ENCODE data around the gene ZNF692. TPM values are rescaled to one million over a fixed set of nuclear protein-coding genes. Genes with fewer than 3 reads are reported as not detected.

Gene ZNF692
- total RNA-seq, 1 donor from 2014 or later = 60.2 TPM

- H3K4me3 Mint-ChIP-seq (ENCODE audit: unreplicated experiment) = no peak overlapping the region
- no peak for TF ChIP-seq CTCF (IDR thresholded peaks at IDR 0.05; ENCODE audit: partially characterized antibody, unreplicated experiment)
- no peak for DNase-seq
- H3K27ac Mint-ChIP-seq (ENCODE audit: unreplicated experiment) = no peak overlapping the region
- peaks cover 2% of the 10 kb centered on the region for H3K9me3 Mint-ChIP-seq (ENCODE audit: unreplicated experiment)
- peaks cover 13% of the 10 kb centered on the region for H3K36me3 Mint-ChIP-seq (ENCODE audit: unreplicated experiment)
- H3K4me1 Mint-ChIP-seq (ENCODE audit: low read depth, unreplicated experiment) = no peaks in the 10 kb centered on the region
- peaks cover 10% of the 10 kb centered on the region for H3K27me3 Mint-ChIP-seq (ENCODE audit: unreplicated experiment)
These were observed 8.8 kb downstream of the ZNF692 start for GRCh38 chr1:248850124-248850523.

- H3K36me3 Mint-ChIP-seq (ENCODE audit: unreplicated experiment) = peaks cover 10% of the 10 kb centered on the region
- H3K9me3 Mint-ChIP-seq (ENCODE audit: unreplicated experiment) = peaks cover 2% of the 10 kb centered on the region
- peaks cover 10% of the 10 kb centered on the region for H3K27me3 Mint-ChIP-seq (ENCODE audit: unreplicated experiment)
- no peaks in the 10 kb centered on the region for H3K4me1 Mint-ChIP-seq (ENCODE audit: low read depth, unreplicated experiment)
- no peak for TF ChIP-seq CTCF (IDR thresholded peaks at IDR 0.05; ENCODE audit: partially characterized antibody, unreplicated experiment)
- no peak overlapping the region for H3K27ac Mint-ChIP-seq (ENCODE audit: unreplicated experiment)
- H3K4me3 Mint-ChIP-seq (ENCODE audit: unreplicated experiment) = no peak overlapping the region
- no peak for DNase-seq
These were observed 9.2 kb downstream of the ZNF692 start for GRCh38 chr1:248849637-248850036.

- H3K27me3 Mint-ChIP-seq (ENCODE audit: unreplicated experiment) = peaks cover 10% of the 10 kb centered on the region
- peak overlapping the region; percentile 37 for H3K4me3 Mint-ChIP-seq (ENCODE audit: unreplicated experiment)
- H3K4me1 Mint-ChIP-seq (ENCODE audit: low read depth, unreplicated experiment) = no peaks in the 10 kb centered on the region
- H3K9me3 Mint-ChIP-seq (ENCODE audit: unreplicated experiment) = peaks cover under 1% of the 10 kb centered on the region
- peaks cover 5% of the 10 kb centered on the region for H3K36me3 Mint-ChIP-seq (ENCODE audit: unreplicated experiment)
- TF ChIP-seq CTCF (IDR thresholded peaks at IDR 0.05; ENCODE audit: partially characterized antibody, unreplicated experiment) = no peak
- DNase-seq = no peak
- no peak overlapping the region for H3K27ac Mint-ChIP-seq (ENCODE audit: unreplicated experiment)
These were observed 9.7 kb downstream of the ZNF692 start for GRCh38 chr1:248849152-248849551.

GRCh38 chr1:248848602-248849001 is 10.3 kb downstream of the ZNF692 start:
- Mint-ChIP-seq H3K27me3 (ENCODE audit: unreplicated experiment) (peaks cover 10% of the 10 kb centered on the region), H3K27ac (ENCODE audit: unreplicated experiment) (no peak overlapping the region), H3K9me3 (ENCODE audit: unreplicated experiment) (no peaks in the 10 kb centered on the region), H3K4me1 (ENCODE audit: low read depth, unreplicated experiment) (no peaks in the 10 kb centered on the region), H3K4me3 (ENCODE audit: unreplicated experiment) (peak overlapping the region; percentile 37), H3K36me3 (ENCODE audit: unreplicated experiment) (peaks cover 5% of the 10 kb centered on the region)
- DNase-seq = no peak
- no peak for TF ChIP-seq CTCF (IDR thresholded peaks at IDR 0.05; ENCODE audit: partially characterized antibody, unreplicated experiment)

- H3K27me3 Mint-ChIP-seq (ENCODE audit: unreplicated experiment) = peaks cover 10% of the 10 kb centered on the region
- H3K4me3 Mint-ChIP-seq (ENCODE audit: unreplicated experiment) = no peak overlapping the region
- peaks cover 5% of the 10 kb centered on the region for H3K36me3 Mint-ChIP-seq (ENCODE audit: unreplicated experiment)
- no peak for TF ChIP-seq CTCF (IDR thresholded peaks at IDR 0.05; ENCODE audit: partially characterized antibody, unreplicated experiment)
- no peaks in the 10 kb centered on the region for H3K9me3 Mint-ChIP-seq (ENCODE audit: unreplicated experiment)
- no peak overlapping the region for H3K27ac Mint-ChIP-seq (ENCODE audit: unreplicated experiment)
- DNase-seq = no peak
- H3K4me1 Mint-ChIP-seq (ENCODE audit: low read depth, unreplicated experiment) = peaks cover under 1% of the 10 kb centered on the region
These were observed 10.8 kb downstream of the ZNF692 start for GRCh38 chr1:248847956-248848561.

Data from glutamatergic neuron (in vitro differentiated cells).